ENCODE measurements around the gene C19orf38. TPM values are rescaled to one million over a fixed set of nuclear protein-coding genes. Genes with fewer than 3 reads are reported as not detected.
"Not testable (repeated sequence)": the region's sequence is repeated elsewhere in the genome, so short reads cannot be mapped to it uniquely, and the experiment has no call there.

C19orf38 gene
- total and polyA plus RNA-seq, 2 experiments from 2014 or later, result 0.45 TPM; not detected in 1

GRCh38 chr19:10855879-10856522 is 7.8 kb downstream of the C19orf38 start:
- Histone ChIP-seq H3F3A (replicated peaks; ENCODE audit: low read depth) (no peaks in the 10 kb centered on the region), H4K20me1 (replicated peaks; ENCODE audit: insufficient read depth) (no peaks in the 10 kb centered on the region), H3K9me2 (ENCODE audit: insufficient read depth) (no peaks in the 10 kb centered on the region), H3K27ac (ENCODE audit: low read depth) (no peak overlapping the region), H3K36me3 (ENCODE audit: insufficient read depth) (no peaks in the 10 kb centered on the region), H3K4me2 (no peak overlapping the region), H3K79me2 (replicated peaks; ENCODE audit: insufficient read depth) (no peaks in the 10 kb centered on the region), H3K4me3 (no peak overlapping the region), H2AFZ (no peak overlapping the region; the same call in 1 of the 2 replicates), H3K4me1 (ENCODE audit: insufficient read depth) (no peaks in the 10 kb centered on the region), H3K27me3 (ENCODE audit: insufficient read depth) (no peaks in the 10 kb centered on the region)
- H3K4me3 Mint-ChIP-seq, result no peak overlapping the region; the same call in 2 of the 3 replicates
- no peaks in the 10 kb centered on the region for H3K4me1 Mint-ChIP-seq
- H3K9me3 Mint-ChIP-seq, result no peaks in the 10 kb centered on the region; the same call in 2 of the 3 replicates
- H3K36me3 Mint-ChIP-seq (ENCODE audit: low read depth), result no peaks in the 10 kb centered on the region; the same call in 2 of the 3 replicates
- H3K27ac Mint-ChIP-seq, result no peak overlapping the region
- ATAC-seq (peak; percentile 77), DNase-seq (ENCODE audit: low spot score) (peak; percentile 77)
- peaks cover 9% of the 10 kb centered on the region for H3K27me3 Mint-ChIP-seq (ENCODE audit: insufficient read depth, low read depth, poor library complexity)
- TF ChIP-seq ZNF462 (CRISPR knock-in tag; IDR thresholded peaks at IDR 0.05) (no peak), CTCF (conservative IDR thresholded peaks at IDR 0.05; ENCODE audit: low read depth in 2 of 2) (peak; percentile 66 to 75), ETS1 (IDR thresholded peaks at IDR 0.05) (no peak), CREB1 (CRISPR knock-in tag; IDR thresholded peaks at IDR 0.05; ENCODE audit: low read depth) (no peak)

GRCh38 chr19:10856899-10857298 is 8.7 kb downstream of the C19orf38 start:
- not testable (repeated sequence) for H3K27me3 ChIP-seq (ENCODE audit: insufficient read depth); H3K4me3 Mint-ChIP-seq; H3K9me2 ChIP-seq (ENCODE audit: insufficient read depth); H3F3A ChIP-seq (replicated peaks; ENCODE audit: low read depth); H4K20me1 ChIP-seq (replicated peaks; ENCODE audit: insufficient read depth); H3K4me1 ChIP-seq (ENCODE audit: insufficient read depth); H3K36me3 ChIP-seq (ENCODE audit: insufficient read depth); H2AFZ ChIP-seq; H3K4me1 Mint-ChIP-seq; H3K27ac Mint-ChIP-seq; H3K27ac ChIP-seq (ENCODE audit: low read depth); H3K79me2 ChIP-seq (replicated peaks; ENCODE audit: insufficient read depth); H3K4me3 ChIP-seq; DNase-seq (ENCODE audit: low spot score); H3K4me2 ChIP-seq; H3K9me3 Mint-ChIP-seq; ATAC-seq; H3K36me3 Mint-ChIP-seq (ENCODE audit: low read depth)
- H3K27me3 Mint-ChIP-seq (ENCODE audit: insufficient read depth, low read depth, poor library complexity), result peaks cover 11% of the 10 kb centered on the region
